Caki2 (cell line): Measurements from ENCODE around the gene SURF6. TPM values are rescaled to one million over a fixed set of nuclear protein-coding genes. Genes with fewer than 3 reads are reported as not detected.
A peak's percentile ranks its signal among the peaks of the same experiment; 100 is the strongest.

Experiments used
- DNase-seq: peaks from one replicate; pipeline ENCODE4 v3.0.0-alpha.2; 2015; ENCODE audit warnings: low read depth
- in situ Hi-C: cut with HindIII; loops from 2 replicates; pipeline ENCODE4 v1.10.0; 2016; ENCODE audit warnings: low sequenced_read_pairs, low pct_unique_long_range_greater_than_20kb, mixed read lengths
- total RNA-seq: library from RNA; depleted of rRNA; stranded (reverse); fragments of >200 nt; shearing (Covaris generic); gene quantifications from 2 replicates; pipeline ENCODE4 v1.2.3, GENCODE V29; 2014; ENCODE audit warnings: low replicate concordance

The SURF6 gene
- total RNA-seq, 1 experiment from 2014 or later = 34.9 TPM

DNA sequence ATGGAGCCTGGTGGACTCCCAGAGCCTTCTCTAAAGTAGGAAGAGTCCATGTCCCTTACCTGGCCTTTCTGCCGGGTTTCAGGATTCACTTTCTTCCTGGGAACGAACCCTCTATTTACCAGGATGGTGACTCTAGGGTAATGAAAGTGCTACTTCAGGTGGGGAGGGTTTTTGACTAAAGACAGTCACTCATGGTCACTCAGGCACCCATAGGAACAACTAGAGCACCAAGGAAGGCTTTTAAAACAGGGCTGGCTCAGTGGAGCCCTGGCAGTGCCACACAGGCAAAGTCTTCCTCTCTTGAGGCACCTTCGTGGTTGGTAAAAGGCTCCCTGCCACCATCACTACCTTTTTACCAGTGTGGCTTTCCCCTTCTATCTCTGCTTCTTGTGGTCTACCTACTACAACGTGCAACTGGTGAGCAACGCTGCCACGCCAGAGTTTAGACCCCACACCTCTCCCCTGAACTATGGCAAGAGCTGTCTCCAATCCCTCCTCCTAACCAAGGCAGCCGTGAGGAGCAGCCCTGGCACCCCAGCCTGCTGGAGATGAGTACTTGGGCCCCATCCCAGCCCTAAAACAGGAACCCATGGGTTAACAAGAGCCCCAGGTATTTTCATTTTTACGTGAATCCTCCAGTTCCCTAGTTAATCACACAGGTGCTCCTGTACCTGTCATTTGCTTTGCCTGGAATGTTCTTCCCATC, 16.8 kb upstream of the SURF6 start:
- no peak for DNase-seq
- in situ Hi-C loops = no loop called here

- in situ Hi-C loops = no loop called here
- no peak for DNase-seq
Measured at GRCh38 chr9:133351908-133352634, 16.1 kb upstream of the SURF6 start.

DNA sequence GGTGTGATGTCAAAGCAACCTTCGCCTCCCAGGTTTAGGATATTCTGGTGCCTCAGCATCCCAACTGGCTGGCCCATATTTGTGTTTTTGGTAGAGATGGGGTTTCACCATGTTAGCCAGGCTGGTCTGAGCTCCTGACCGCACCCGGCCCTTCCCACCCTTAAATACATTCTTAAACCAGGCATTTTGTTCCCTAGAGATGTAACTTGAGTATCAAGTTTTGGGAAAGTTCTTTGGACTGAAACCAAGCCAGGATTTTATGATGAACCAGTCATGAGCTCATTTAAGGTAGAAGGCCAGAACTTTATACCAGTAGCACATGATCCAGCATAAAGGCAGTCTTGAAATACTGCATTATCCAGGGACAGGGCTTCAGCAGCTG, 15.5 kb upstream of the SURF6 start:
- in situ Hi-C loops = no loop called here

GRCh38 chr9:133349965-133350616, 14.1 kb upstream of the SURF6 start:
- in situ Hi-C loops = no loop called here
- DNase-seq = no peak

More for the DNA sequence above, 15.5 kb upstream of the SURF6 start:
- DNase-seq = no peak

DNA sequence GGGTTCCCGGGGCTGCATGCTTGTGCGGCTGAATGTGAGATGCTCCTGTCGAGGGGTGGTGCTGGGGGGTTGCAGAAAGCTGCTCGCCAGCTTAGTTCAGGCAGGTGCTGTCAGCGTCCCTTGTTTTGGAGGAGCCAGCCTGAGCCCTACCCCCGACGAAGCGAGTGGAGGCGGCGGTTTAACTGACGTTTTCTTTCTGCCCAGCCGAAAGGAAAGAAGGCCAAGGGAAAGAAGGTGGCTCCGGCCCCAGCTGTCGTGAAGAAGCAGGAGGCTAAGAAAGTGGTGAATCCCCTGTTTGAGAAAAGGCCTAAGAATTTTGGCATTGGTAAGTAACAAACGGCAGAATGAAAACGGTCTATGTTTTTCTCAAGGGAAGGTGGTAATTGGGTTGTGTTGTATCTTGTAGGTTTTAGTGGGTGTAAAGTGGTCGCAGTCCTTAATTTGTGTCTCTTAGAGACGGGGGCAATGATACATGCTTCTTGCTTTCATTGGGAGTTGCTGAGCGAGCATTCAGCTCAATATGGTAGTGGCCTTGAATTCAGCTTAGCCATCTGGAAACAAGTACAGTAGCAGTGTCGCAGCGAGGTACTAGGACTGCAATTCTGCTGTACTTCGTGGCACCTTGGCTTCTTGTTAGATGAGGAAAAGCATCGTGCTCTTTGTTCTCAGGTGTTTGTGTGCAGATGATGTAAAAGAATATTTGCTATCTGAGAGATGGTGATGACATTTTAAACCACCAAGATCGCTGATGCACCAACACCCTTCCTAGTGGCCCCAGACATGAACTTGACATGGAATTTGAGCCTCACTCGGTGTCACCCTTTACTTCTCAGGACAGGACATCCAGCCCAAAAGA, 13.0 kb upstream of the SURF6 start:
- in situ Hi-C loops = no loop called here
- DNase-seq = no peak

GRCh38 chr9:133347985-133348717, 12.2 kb upstream of the SURF6 start, which contains the start of the genes MED22 and RPL7A:
Gene MED22, minus strand, starts transcription at chr9:133348131. Its CDS starts 1,469 bp downstream, at chr9:133346662.
Gene RPL7A, plus strand, starts transcription at chr9:133348218. Its CDS starts 26 bp downstream, at chr9:133348244.
- in situ Hi-C loops = no loop called here
- peak; percentile 92 for DNase-seq

DNA sequence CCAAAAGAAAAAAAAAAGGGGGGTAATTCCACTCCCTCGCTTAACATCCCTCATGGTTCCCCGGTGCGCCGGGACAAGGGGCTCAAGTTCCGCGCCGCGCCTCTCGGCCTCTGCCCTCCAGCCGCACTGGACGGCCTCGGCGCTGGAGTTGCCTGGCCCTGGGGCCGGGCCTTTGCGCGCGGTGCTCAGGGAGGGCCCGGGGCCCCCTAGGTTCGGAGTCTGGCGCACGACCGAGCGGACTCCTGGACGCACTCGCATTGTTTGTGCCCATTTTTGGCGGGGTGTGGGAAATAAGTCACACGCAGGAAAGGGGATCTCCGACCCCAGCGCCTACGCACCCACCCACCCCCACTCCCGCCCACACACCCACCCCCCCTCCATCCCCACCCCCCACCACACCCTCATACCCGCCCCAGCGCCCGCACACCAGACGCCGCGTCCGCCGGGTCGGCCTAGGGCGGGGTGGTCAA, 11.6 kb upstream of the SURF6 start:
- peak; percentile 28 for DNase-seq
- in situ Hi-C loops = no loop called here

DNA sequence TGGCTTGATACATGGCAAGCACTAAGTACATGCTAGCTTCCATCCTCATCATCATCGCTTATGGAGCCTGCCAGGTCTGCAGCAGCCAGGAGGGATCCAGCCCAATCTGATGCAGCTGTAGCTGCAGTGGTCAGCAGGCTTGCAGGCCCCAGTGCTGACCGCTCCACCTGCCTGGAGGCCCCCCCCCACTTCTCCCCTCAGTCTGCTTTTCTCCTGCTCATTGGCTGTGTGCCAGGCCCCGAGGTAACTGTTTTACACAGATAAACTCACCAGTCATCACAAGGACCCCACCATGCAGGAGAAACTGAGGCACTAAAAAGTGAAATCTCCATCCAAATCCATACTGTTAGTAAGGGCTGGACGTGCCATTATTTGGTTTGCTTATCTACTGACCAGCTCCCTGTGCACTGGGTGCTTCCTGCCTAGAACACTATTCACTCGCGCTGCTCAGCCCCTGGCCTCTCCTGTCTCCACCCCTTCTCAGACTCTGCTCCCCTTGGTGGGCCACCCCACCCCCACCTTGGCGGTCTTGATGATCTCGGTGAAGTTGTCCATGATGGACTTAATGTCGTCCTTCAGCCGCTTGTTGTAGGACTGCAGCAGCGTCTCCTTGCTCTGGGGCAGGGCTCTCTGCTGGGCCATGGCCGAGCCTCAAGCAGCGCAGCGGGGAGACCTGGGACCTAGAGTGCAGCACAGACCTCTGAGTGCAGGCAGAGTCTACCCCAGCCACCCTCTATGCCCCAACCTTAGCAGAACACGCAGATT, 10.2 kb upstream of the SURF6 start:
- no peak for DNase-seq
- in situ Hi-C loops = no loop called here

DNA sequence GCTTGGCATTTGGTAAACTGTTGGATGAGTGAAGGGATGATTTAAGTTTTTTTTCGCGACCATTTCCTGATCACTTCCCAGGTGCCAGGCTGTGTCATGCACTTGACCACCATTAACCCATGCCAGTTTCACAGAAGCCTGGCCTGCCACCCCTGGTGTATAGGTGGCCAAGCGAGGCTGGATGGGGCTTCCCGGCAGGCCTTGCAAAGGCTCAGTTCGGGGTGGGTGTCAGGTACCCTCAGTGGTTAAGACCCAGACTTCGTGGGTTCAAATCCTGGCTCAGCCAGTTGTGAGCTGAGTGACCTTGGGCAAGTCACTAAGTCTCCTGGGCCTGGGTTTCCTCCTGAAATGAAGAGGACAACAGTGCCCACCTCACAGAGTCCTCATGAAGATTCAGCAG, 9.6 kb upstream of the SURF6 start:
- DNase-seq = no peak
- in situ Hi-C loops = no loop called here

GRCh38 chr9:133344979-133345378, 9.0 kb upstream of the SURF6 start:
- no peak for DNase-seq
- in situ Hi-C loops = no loop called here

GRCh38 chr9:133344071-133344470, 8.1 kb upstream of the SURF6 start:
- no peak for DNase-seq
- in situ Hi-C loops = no loop called here

- in situ Hi-C loops = no loop called here
Measured at GRCh38 chr9:133342570-133342969, 6.6 kb upstream of the SURF6 start.

GRCh38 chr9:133342069-133342406, 6.0 kb upstream of the SURF6 start:
- in situ Hi-C loops = no loop called here

More at GRCh38 chr9:133342570-133342969, 6.6 kb upstream of the SURF6 start:
- no peak for DNase-seq

GRCh38 chr9:133341369-133342068, 5.5 kb upstream of the SURF6 start:
- in situ Hi-C loops = no loop called here
- no peak for DNase-seq

More at GRCh38 chr9:133342069-133342406, 6.0 kb upstream of the SURF6 start:
- no peak for DNase-seq

GRCh38 chr9:133340916-133341315, 4.9 kb upstream of the SURF6 start:
- in situ Hi-C loops = no loop called here
- DNase-seq = no peak

DNA sequence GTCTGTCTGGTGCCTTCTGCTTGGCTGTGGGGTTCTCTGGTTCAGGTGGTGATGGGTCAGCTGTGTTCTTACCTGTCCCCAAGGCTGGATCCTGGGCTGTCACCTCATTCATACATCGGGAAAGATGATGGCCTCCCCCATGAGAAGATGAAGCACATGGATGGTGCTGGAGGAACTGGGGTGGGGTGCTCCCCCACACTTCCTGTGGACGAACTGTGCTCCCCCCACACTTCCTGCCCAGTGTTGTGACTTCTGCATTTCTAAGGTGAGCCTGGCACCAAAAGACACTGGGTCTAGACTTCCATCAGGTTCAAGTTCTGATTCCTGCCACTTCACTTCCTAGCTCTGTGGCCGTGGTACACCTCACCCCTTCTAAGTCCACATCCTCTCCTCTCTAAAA, 4.3 kb upstream of the SURF6 start:
- no peak for DNase-seq
- in situ Hi-C loops = no loop called here
